Neural cell (in vitro differentiated cells): Measurements from ENCODE around the gene KRTAP10-6. TPM values are rescaled to one million over a fixed set of nuclear protein-coding genes. Genes with fewer than 3 reads are reported as not detected.

Experiments
- H2AFZ ChIP-seq: fragments of 200-600, 300-800 bp; sonication (generic), shearing (Covaris generic); 2 replicates; pipeline ENCODE4 v1.6.0; 2014; ENCODE audit warnings: low read depth, mild to moderate bottlenecking, antibody characterized with exemption, low read length, moderate library complexity
- H3F3A ChIP-seq: fragments of 200-600 bp; shearing (Covaris generic); 2 replicates; pipeline ENCODE4 v1.6.1; 2016; ENCODE audit warnings: mild to moderate bottlenecking, moderate library complexity, mixed read lengths, antibody characterized with exemption, low read length; ENCODE audit not compliant: insufficient read depth, poor library complexity, severe bottlenecking
- H3K27ac ChIP-seq: fragments of 200-600, 300-800 bp; sonication (generic), shearing (Covaris generic); 2 replicates; pipeline ENCODE4 v1.5.1; 2014; ENCODE audit warnings: mild to moderate bottlenecking, low read length, moderate library complexity
- H3K27me3 ChIP-seq: fragments of 300-800, 200-600 bp; sonication (generic), shearing (Covaris generic); 2 replicates; pipeline ENCODE4 v1.6.0; 2014; ENCODE audit warnings: mild to moderate bottlenecking, low read depth, low read length, moderate library complexity; ENCODE audit not compliant: insufficient read depth
- H3K36me3 ChIP-seq: fragments of 300-800, 200-600 bp; sonication (generic), shearing (Covaris generic); 2 replicates; pipeline ENCODE4 v1.5.1; 2014; ENCODE audit warnings: mild to moderate bottlenecking, antibody characterized with exemption, low read length, moderate library complexity; ENCODE audit not compliant: insufficient read depth
- H3K4me2 ChIP-seq: fragments of 300-800, 200-600 bp; sonication (generic), shearing (Covaris generic); 2 replicates; pipeline ENCODE4 v1.6.0; 2014; ENCODE audit warnings: mild to moderate bottlenecking, low read length
- H3K4me3 ChIP-seq: fragments of 300-800, 200-600 bp; sonication (generic), shearing (Covaris generic); 2 replicates; pipeline ENCODE4 v1.5.1; 2014; ENCODE audit warnings: mild to moderate bottlenecking, low read length, moderate library complexity
- H3K79me2 ChIP-seq: fragments of 200-600 bp; shearing (Covaris generic); replicated peaks from 2 replicates; pipeline ENCODE4 v1.6.0; 2014; ENCODE audit warnings: mild to moderate bottlenecking, low read length, moderate library complexity; ENCODE audit not compliant: insufficient read depth
- H3K9ac ChIP-seq: fragments of 300-800, 200-600 bp; sonication (generic), shearing (Covaris generic); 2 replicates; pipeline ENCODE4 v1.6.1; 2016; ENCODE audit warnings: mild to moderate bottlenecking, low read length, mixed read lengths
- H3K9me2 ChIP-seq: fragments of 200-600 bp; shearing (Covaris generic); 2 replicates; pipeline ENCODE4 v1.6.1; 2016; ENCODE audit warnings: mild to moderate bottlenecking, low read length, mixed read lengths; ENCODE audit not compliant: insufficient read depth
- H3K9me3 ChIP-seq: fragments of 200-600, 300-800 bp; sonication (generic), shearing (Covaris generic); 2 replicates; pipeline ENCODE4 v1.6.1; 2016; ENCODE audit warnings: mild to moderate bottlenecking, mixed run types, low read length, moderate library complexity, mixed read lengths
- H4K20me1 ChIP-seq: fragments of 200-600 bp; shearing (Covaris generic); 2 replicates; pipeline ENCODE4 v1.6.1; 2016; ENCODE audit warnings: mild to moderate bottlenecking, mixed run types; ENCODE audit not compliant: insufficient read depth
- CTCF ChIP-seq: fragments of 450-650 bp; IDR thresholded peaks from 2 replicates; pipeline ENCODE4 v1.5.1; 2014; ENCODE audit warnings: antibody characterized with exemption, mild to moderate bottlenecking, moderate library complexity; ENCODE audit not compliant: poor library complexity, severe bottlenecking
- EP300 ChIP-seq: fragments of 450-650 bp; conservative IDR thresholded peaks from 2 replicates; pipeline ENCODE4 v1.6.1; 2014; ENCODE audit warnings: antibody characterized with exemption, mild to moderate bottlenecking, moderate library complexity; ENCODE audit not compliant: poor library complexity, severe bottlenecking
- EZH2 ChIP-seq: fragments of 200-600, 300-800 bp; shearing (Covaris generic), sonication (generic); IDR thresholded peaks from 2 replicates; pipeline ENCODE4 v1.6.1; 2014; ENCODE audit warnings: antibody characterized with exemption, low read length, borderline replicate concordance, mild to moderate bottlenecking; ENCODE audit not compliant: insufficient read depth, poor library complexity, severe bottlenecking
- MXI1 ChIP-seq: fragments of 450-650 bp; conservative IDR thresholded peaks from 2 replicates; pipeline ENCODE4 v1.6.1; 2014; ENCODE audit warnings: antibody characterized with exemption, mild to moderate bottlenecking; ENCODE audit not compliant: poor library complexity, severe bottlenecking
- POLR2AphosphoS5 ChIP-seq: IDR thresholded peaks from 2 replicates; pipeline ENCODE4 v1.6.1; 2012
- RAD21 ChIP-seq: fragments of 450-650 bp; conservative IDR thresholded peaks from 2 replicates; pipeline ENCODE4 v1.6.1; 2014; ENCODE audit warnings: antibody characterized with exemption, mild to moderate bottlenecking, moderate library complexity
- REST ChIP-seq: IDR thresholded peaks from 2 replicates; pipeline ENCODE4 v1.6.1; 2012; ENCODE audit warnings: borderline replicate concordance
- SMC3 ChIP-seq: fragments of 450-650 bp; conservative IDR thresholded peaks from 2 replicates; pipeline ENCODE4 v1.6.1; 2014; ENCODE audit warnings: antibody characterized with exemption, mild to moderate bottlenecking, moderate library complexity; ENCODE audit not compliant: poor library complexity
- TAF1 ChIP-seq: IDR thresholded peaks from 2 replicates; pipeline ENCODE4 v1.6.1; 2012; ENCODE audit warnings: low read depth
- polyA plus RNA-seq: library from polyadenylated mRNA; depleted of rRNA; stranded (reverse); fragments of >200 nt; gene quantifications from 2 replicates; pipeline ENCODE4 v1.2.3, GENCODE V29; 2014

KRTAP10-6 gene
- polyA plus RNA-seq, 1 donor from 2014 or later, result not detected

GRCh38 chr21:44612669-44613229, 20.4 kb upstream of the KRTAP10-6 start:
- H3K4me3 ChIP-seq, result no peak overlapping the region
- no peaks in the 10 kb centered on the region for H4K20me1 ChIP-seq
- no peak overlapping the region for H2AFZ ChIP-seq
- TF ChIP-seq SMC3, result no peak
- TF ChIP-seq RAD21, result no peak
- no peak for TF ChIP-seq EZH2
- TF ChIP-seq CTCF, result no peak
- no peak for TF ChIP-seq REST
- TF ChIP-seq MXI1, result no peak
- TF ChIP-seq TAF1, result no peak
- no peak overlapping the region for H3K27ac ChIP-seq
- no peaks in the 10 kb centered on the region for H3K79me2 ChIP-seq
- H3K9me2 ChIP-seq, result no peaks in the 10 kb centered on the region
- no peaks in the 10 kb centered on the region for H3K27me3 ChIP-seq
- H3K9ac ChIP-seq, result no peak overlapping the region
- no peak overlapping the region for H3K4me2 ChIP-seq
- no peaks in the 10 kb centered on the region for H3K36me3 ChIP-seq
- no peaks in the 10 kb centered on the region for H3K9me3 ChIP-seq
- H3F3A ChIP-seq, result no peaks in the 10 kb centered on the region

GRCh38 chr21:44612029-44612486, 19.8 kb upstream of the KRTAP10-6 start, which contains the start of gene KRTAP10-8:
KRTAP10-8 (plus strand) TSS chr21:44612079; CDS start chr21:44612101, 22 bp downstream.
- no peak within 1 kb of the TSS for H3K27ac ChIP-seq
- H3K9me3 ChIP-seq, result no peaks in the 10 kb centered on the region
- no peaks in the 10 kb centered on the region for H3K79me2 ChIP-seq
- no peaks in the 10 kb centered on the region for H4K20me1 ChIP-seq
- H3F3A ChIP-seq, result no peaks in the 10 kb centered on the region
- TF ChIP-seq MXI1, result no peak
- no peak for TF ChIP-seq EP300
- TF ChIP-seq EZH2, result no peak
- TF ChIP-seq POLR2AphosphoS5, result no peak
- no peak for TF ChIP-seq REST
- TF ChIP-seq CTCF, result no peak
- TF ChIP-seq RAD21, result no peak
- TF ChIP-seq SMC3, result no peak
- no peak for TF ChIP-seq TAF1
- no peaks in the 10 kb centered on the region for H3K9me2 ChIP-seq
- no peak within 1 kb of the TSS for H2AFZ ChIP-seq
- no peaks in the 10 kb centered on the region for H3K36me3 ChIP-seq
- H3K4me2 ChIP-seq, result no peak within 1 kb of the TSS
- no peak within 1 kb of the TSS for H3K4me3 ChIP-seq
- H3K9ac ChIP-seq, result no peak within 1 kb of the TSS
- no peaks in the 10 kb centered on the region for H3K27me3 ChIP-seq
